Measurements from ENCODE around the gene PLEKHB1.

Gene PLEKHB1

GRCh38 chr11:73659961-73660360 is 13.6 kb downstream of the PLEKHB1 start:
- Histone ChIP-seq H3K4me3 (replicated peaks; ENCODE audit: low read depth, low read length) (no peak overlapping the region), H3K27me3 (replicated peaks; ENCODE audit: control insufficient read depth, insufficient read depth, low read length) (no peaks in the 10 kb centered on the region), H3K36me3 (ENCODE audit: control insufficient read depth, insufficient read depth, low read length) (no peaks in the 10 kb centered on the region)
- TF ChIP-seq, protein P1, sequence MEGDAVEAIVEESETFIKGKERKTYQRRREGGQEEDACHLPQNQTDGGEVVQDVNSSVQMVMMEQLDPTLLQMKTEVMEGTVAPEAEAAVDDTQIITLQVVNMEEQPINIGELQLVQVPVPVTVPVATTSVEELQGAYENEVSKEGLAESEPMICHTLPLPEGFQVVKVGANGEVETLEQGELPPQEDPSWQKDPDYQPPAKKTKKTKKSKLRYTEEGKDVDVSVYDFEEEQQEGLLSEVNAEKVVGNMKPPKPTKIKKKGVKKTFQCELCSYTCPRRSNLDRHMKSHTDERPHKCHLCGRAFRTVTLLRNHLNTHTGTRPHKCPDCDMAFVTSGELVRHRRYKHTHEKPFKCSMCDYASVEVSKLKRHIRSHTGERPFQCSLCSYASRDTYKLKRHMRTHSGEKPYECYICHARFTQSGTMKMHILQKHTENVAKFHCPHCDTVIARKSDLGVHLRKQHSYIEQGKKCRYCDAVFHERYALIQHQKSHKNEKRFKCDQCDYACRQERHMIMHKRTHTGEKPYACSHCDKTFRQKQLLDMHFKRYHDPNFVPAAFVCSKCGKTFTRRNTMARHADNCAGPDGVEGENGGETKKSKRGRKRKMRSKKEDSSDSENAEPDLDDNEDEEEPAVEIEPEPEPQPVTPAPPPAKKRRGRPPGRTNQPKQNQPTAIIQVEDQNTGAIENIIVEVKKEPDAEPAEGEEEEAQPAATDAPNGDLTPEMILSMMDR (IDR thresholded peaks at IDR 0.05; ENCODE audit: insufficient read depth, low read length, poor library complexity, severe bottlenecking), result no peak
- DNase-seq (ENCODE audit: extremely low read depth, insufficient read length), result no peak

DNA sequence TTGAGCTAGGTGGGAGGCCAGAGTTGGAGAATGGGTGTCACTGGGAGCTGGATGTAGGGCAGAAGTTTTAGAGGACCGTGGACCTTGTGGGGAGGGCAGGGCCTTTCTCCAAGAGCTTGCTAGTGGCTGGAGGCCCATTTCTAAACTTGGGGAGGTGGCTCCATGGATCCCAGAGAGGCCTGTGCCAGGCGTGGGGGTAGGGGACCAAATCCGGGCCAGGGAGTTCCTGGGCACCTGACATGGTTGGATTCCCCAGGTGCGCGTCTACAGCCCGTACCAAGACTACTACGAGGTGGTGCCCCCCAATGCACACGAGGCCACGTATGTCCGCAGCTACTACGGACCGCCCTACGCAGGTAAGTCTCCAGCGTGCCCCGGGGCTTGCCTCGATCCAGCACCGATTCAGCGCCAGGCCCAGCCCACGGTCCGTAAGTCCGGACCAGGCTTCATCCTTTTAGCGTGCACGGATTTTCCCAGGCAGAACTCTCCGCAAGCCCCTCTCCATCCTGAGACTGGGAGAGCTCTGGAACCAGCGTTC is 14.2 kb downstream of the PLEKHB1 start:
- H3K27me3 ChIP-seq (replicated peaks; ENCODE audit: control insufficient read depth, insufficient read depth, low read length), result no peaks in the 10 kb centered on the region
- H3K4me3 ChIP-seq (replicated peaks; ENCODE audit: low read depth, low read length), result peak overlapping the region; percentile 30
- TF ChIP-seq, protein P1 (IDR thresholded peaks at IDR 0.05; ENCODE audit: insufficient read depth, low read length, poor library complexity, severe bottlenecking), result no peak
- no peaks in the 10 kb centered on the region for H3K36me3 ChIP-seq (ENCODE audit: control insufficient read depth, insufficient read depth, low read length)
- no peak for DNase-seq (ENCODE audit: extremely low read depth, insufficient read length)

DNA sequence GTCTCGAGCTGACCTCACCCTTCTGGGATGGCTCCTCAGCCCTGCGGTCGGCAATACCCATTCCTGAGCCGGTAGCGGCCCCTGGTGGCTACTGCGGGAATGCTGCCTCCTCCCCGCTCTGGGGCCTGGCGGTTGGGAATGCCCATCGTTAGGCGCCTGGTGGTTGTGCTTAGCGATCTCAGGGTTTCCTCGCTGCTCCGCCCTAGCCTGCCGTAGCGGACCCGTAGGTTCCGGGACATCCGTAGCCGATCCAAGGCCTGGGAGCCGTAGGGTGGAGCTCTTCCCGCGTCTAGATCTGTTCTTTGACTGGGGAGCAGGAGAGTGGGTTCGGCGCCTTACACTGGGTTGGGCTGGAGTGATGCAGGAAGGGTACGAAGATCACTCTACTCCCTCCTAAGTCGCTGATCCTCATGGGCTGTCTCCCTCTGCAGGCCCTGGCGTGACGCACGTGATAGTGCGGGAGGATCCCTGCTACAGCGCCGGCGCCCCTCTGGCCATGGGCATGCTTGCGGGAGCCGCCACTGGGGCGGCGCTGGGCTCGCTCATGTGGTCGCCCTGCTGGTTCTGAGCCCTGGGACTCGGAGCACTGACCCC is 14.8 kb downstream of the PLEKHB1 start:
- peak; percentile 79 for DNase-seq (ENCODE audit: extremely low read depth, insufficient read length)
- H3K4me3 ChIP-seq (replicated peaks; ENCODE audit: low read depth, low read length), result peak overlapping the region; percentile 30
- H3K27me3 ChIP-seq (replicated peaks; ENCODE audit: control insufficient read depth, insufficient read depth, low read length), result no peaks in the 10 kb centered on the region
- H3K36me3 ChIP-seq (ENCODE audit: control insufficient read depth, insufficient read depth, low read length), result no peaks in the 10 kb centered on the region
- TF ChIP-seq, protein P1 (IDR thresholded peaks at IDR 0.05; ENCODE audit: insufficient read depth, low read length, poor library complexity, severe bottlenecking), result peak; percentile 96

- TF ChIP-seq, protein P1 (IDR thresholded peaks at IDR 0.05; ENCODE audit: insufficient read depth, low read length, poor library complexity, severe bottlenecking), result no peak
- no peak for DNase-seq (ENCODE audit: extremely low read depth, insufficient read length)
- H3K27me3 ChIP-seq (replicated peaks; ENCODE audit: control insufficient read depth, insufficient read depth, low read length), result no peaks in the 10 kb centered on the region
- no peak overlapping the region for H3K4me3 ChIP-seq (replicated peaks; ENCODE audit: low read depth, low read length)
- no peaks in the 10 kb centered on the region for H3K36me3 ChIP-seq (ENCODE audit: control insufficient read depth, insufficient read depth, low read length)
Measured at GRCh38 chr11:73662445-73663157, 16.2 kb downstream of the PLEKHB1 start.

GRCh38 chr11:73663604-73664495 is 17.5 kb downstream of the PLEKHB1 start:
- Histone ChIP-seq H3K27me3 (replicated peaks; ENCODE audit: control insufficient read depth, insufficient read depth, low read length) (no peaks in the 10 kb centered on the region), H3K36me3 (ENCODE audit: control insufficient read depth, insufficient read depth, low read length) (no peaks in the 10 kb centered on the region), H3K4me3 (replicated peaks; ENCODE audit: low read depth, low read length) (no peak overlapping the region)
- TF ChIP-seq, protein P1 (IDR thresholded peaks at IDR 0.05; ENCODE audit: insufficient read depth, low read length, poor library complexity, severe bottlenecking), result no peak
- no peak for DNase-seq (ENCODE audit: extremely low read depth, insufficient read length)

Data from GM06990 (cell line).